Measurements from ENCODE around the gene ZNF254.

GRCh38 chr19:24078680-24079079, 8.3 kb upstream of the ZNF254 start:
- TF ChIP-seq CTCF (IDR thresholded peaks at IDR 0.05; ENCODE audit: low read depth, low read length), result no peak
- no peak for TF ChIP-seq EZH2phosphoT487 (IDR thresholded peaks at IDR 0.05; ENCODE audit: low read depth)

Data from OCI-LY3 (cell line).